Measurements from ENCODE around the gene RGS12. TPM values are rescaled to one million over a fixed set of nuclear protein-coding genes. Genes with fewer than 3 reads are reported as not detected.

The RGS12 gene
- total RNA-seq, 1 experiment from 2014 or later, result 36.6 TPM

DNA sequence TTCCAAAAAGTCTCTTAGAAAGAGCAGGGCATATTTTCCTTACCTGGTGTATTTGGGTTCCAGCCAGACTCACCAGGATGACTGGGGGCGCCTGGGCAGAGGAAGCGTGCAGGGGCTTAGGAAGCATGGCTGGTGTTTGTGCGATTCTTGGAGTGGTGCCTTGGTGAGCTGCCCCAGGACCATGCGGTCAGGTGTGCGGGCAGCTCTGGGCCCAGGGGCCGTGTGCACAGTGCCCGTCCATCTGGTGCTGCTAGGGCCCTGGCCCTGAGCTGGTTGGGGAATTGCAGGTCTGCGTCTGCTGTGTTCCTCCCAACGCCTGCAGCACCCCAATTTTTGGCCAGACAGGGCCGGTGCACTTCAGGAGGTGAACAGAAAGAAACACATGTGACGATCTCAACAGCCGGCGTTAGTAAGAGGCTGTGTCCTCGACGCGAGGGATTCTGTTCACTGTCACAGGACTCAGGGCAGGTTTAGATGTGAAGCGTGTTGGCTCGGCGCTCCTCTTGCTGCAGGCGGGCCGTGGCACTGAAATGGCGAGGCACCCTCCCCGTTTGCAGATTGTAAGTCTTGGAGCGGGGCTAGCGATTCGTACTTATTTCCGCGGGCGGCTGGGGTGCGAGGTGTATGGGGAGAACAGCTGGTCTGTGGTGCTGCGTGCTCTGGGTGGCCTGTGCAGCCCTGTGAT, 15.2 kb downstream of the RGS12 start:
- Histone ChIP-seq H4K20me1 (ENCODE audit: insufficient read depth) (0 out of 2 replicates have a peak, but pooled peaks cover 3% of the 10 kb centered on the region), H2AFZ (no peak overlapping the region), H3K27ac (no peak overlapping the region), H3K27me3 (ENCODE audit: insufficient read depth, low read depth) (no peaks in the 10 kb centered on the region), H3K4me1 (replicated peaks; ENCODE audit: insufficient read depth) (peaks cover 23% of the 10 kb centered on the region), H3K4me3 (no peak overlapping the region), H3F3A (ENCODE audit: insufficient read depth, low read depth) (peaks cover 12% of the 10 kb centered on the region; the same call in 1 of the 2 replicates), H3K36me3 (ENCODE audit: low read depth) (no peaks in the 10 kb centered on the region), H3K9me2 (ENCODE audit: insufficient read depth) (no peaks in the 10 kb centered on the region), H3K79me2 (ENCODE audit: low read depth) (peaks cover 3% of the 10 kb centered on the region; the same call in 1 of the 2 replicates), H3K9me3 (ENCODE audit: insufficient read depth, low read depth) (no peaks in the 10 kb centered on the region), H3K4me2 (no peak overlapping the region)
- CTCF ChIA-PET, result no interaction called here
- DNase-seq, result no peak
- intact Hi-C loops (cut with micrococcal nuclease; ENCODE audit: unreplicated experiment), result no loop called here
- TF ChIP-seq, protein P1, sequence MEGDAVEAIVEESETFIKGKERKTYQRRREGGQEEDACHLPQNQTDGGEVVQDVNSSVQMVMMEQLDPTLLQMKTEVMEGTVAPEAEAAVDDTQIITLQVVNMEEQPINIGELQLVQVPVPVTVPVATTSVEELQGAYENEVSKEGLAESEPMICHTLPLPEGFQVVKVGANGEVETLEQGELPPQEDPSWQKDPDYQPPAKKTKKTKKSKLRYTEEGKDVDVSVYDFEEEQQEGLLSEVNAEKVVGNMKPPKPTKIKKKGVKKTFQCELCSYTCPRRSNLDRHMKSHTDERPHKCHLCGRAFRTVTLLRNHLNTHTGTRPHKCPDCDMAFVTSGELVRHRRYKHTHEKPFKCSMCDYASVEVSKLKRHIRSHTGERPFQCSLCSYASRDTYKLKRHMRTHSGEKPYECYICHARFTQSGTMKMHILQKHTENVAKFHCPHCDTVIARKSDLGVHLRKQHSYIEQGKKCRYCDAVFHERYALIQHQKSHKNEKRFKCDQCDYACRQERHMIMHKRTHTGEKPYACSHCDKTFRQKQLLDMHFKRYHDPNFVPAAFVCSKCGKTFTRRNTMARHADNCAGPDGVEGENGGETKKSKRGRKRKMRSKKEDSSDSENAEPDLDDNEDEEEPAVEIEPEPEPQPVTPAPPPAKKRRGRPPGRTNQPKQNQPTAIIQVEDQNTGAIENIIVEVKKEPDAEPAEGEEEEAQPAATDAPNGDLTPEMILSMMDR (conservative IDR thresholded peaks at IDR 0.05), result no peak
- no peak for TF ChIP-seq EZH2 (IDR thresholded peaks at IDR 0.05; ENCODE audit: low read depth)
- BruUV-seq (replicated peaks), result no TSS peak
- POLR2A ChIA-PET (ENCODE audit: unreplicated experiment), result no interaction called here

DNA sequence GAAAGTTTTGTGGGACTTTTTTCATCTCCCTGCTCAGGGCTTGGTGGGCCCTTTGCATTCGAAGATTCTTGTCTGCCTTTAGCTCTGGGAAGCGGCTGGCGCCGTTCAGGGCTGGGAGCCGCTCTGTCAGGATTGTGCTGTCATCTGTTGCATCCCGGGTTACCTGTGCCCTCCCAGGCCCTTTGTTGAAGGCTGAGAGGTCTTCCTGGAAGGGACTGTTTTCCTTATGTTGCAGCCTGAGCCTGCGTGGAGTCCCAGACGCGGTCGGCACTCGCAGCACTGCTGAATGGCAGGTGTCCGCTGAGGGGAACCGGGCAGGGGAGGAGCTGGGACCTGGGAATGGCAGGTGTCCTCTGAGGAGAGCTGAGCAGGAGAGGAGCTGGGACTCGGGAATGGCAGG, 15.9 kb downstream of the RGS12 start:
- H3K79me2 ChIP-seq (ENCODE audit: low read depth), result peaks cover 3% of the 10 kb centered on the region; the same call in 1 of the 2 replicates
- no peak overlapping the region for H3K27ac ChIP-seq
- H2AFZ ChIP-seq, result no peak overlapping the region
- H3K27me3 ChIP-seq (ENCODE audit: insufficient read depth, low read depth), result no peaks in the 10 kb centered on the region
- no peak for DNase-seq
- ChIA-PET CTCF (no interaction called here), POLR2A (ENCODE audit: unreplicated experiment) (no interaction called here)
- peaks cover 12% of the 10 kb centered on the region; the same call in 1 of the 2 replicates for H3F3A ChIP-seq (ENCODE audit: insufficient read depth, low read depth)
- no peaks in the 10 kb centered on the region for H3K36me3 ChIP-seq (ENCODE audit: low read depth)
- H3K4me2 ChIP-seq, result no peak overlapping the region
- BruUV-seq (replicated peaks), result no TSS peak
- H3K9me2 ChIP-seq (ENCODE audit: insufficient read depth), result no peaks in the 10 kb centered on the region
- TF ChIP-seq, protein P1 (conservative IDR thresholded peaks at IDR 0.05), result no peak
- H3K4me1 ChIP-seq (replicated peaks; ENCODE audit: insufficient read depth), result peaks cover 23% of the 10 kb centered on the region
- H3K9me3 ChIP-seq (ENCODE audit: insufficient read depth, low read depth), result no peaks in the 10 kb centered on the region
- H3K4me3 ChIP-seq, result no peak overlapping the region
- 0 out of 2 replicates have a peak, but pooled peaks cover 3% of the 10 kb centered on the region for H4K20me1 ChIP-seq (ENCODE audit: insufficient read depth)
- intact Hi-C loops (cut with micrococcal nuclease; ENCODE audit: unreplicated experiment), result no loop called here

DNA sequence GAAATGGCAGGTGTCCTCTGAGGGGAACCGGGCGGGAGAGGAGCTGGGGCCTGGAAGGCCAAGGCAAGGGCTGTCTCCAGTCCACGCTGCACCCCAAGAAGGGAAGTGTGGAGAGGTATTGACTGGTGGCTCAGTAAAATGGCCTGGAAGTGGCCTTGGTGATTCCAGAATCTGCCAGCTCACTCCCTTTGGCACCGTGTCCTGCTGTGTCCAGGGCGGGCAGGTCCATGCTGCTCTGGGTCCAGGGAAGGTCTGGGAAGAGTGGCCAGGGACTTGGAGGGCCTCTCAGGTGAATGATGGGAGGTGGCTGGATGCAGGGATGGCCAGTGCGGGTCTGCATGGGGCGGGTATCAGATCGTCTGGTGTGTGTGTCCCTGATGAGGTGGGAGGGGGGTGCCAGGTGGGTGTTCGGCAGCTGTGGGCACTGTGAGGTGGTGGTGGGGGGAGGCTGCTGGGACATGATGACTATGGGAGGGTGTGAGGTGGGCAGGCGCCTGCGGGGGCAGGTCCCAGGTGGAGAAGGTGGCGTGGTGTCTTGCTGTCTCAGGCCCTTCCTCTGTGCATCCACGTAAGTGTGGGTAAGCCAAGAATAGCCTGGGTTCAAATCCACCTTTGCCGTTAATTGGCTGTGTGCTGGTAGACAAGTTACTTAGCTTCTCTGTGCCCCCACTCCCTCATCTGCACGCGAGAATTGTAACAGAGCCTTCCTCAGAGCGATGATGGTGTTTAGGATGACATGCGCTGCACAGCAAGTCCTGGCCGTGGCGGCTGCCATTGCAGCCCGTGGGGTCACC, 17.7 kb downstream of the RGS12 start:
- H3K9me3 ChIP-seq (ENCODE audit: insufficient read depth, low read depth), result no peaks in the 10 kb centered on the region
- no peak for DNase-seq
- H3K79me2 ChIP-seq (ENCODE audit: low read depth), result peaks cover 3% of the 10 kb centered on the region; the same call in 1 of the 2 replicates
- H3K4me3 ChIP-seq, result no peak overlapping the region
- no peaks in the 10 kb centered on the region for H3K36me3 ChIP-seq (ENCODE audit: low read depth)
- POLR2A ChIA-PET (ENCODE audit: unreplicated experiment), result no interaction called here
- CTCF ChIA-PET, result interaction anchor here (0.6 kb wide), 1 partner anchor 582 kb away, joined by 4 read pairs; no protein-coding TSS in a partner anchor
- no peak overlapping the region for H3K27ac ChIP-seq
- 0 out of 2 replicates have a peak, but pooled peaks cover 3% of the 10 kb centered on the region for H4K20me1 ChIP-seq (ENCODE audit: insufficient read depth)
- H3K9me2 ChIP-seq (ENCODE audit: insufficient read depth), result no peaks in the 10 kb centered on the region
- no peak overlapping the region for H2AFZ ChIP-seq
- no TSS peak for BruUV-seq (replicated peaks)
- peak overlapping the region; percentile 60 for H3K4me2 ChIP-seq
- peaks cover 12% of the 10 kb centered on the region; the same call in 1 of the 2 replicates for H3F3A ChIP-seq (ENCODE audit: insufficient read depth, low read depth)
- TF ChIP-seq, protein P1 (conservative IDR thresholded peaks at IDR 0.05), result no peak
- TF ChIP-seq EZH2 (IDR thresholded peaks at IDR 0.05; ENCODE audit: low read depth), result no peak
- intact Hi-C loops (cut with micrococcal nuclease; ENCODE audit: unreplicated experiment), result no loop called here
- H3K4me1 ChIP-seq (replicated peaks; ENCODE audit: insufficient read depth), result peaks cover 23% of the 10 kb centered on the region
- H3K27me3 ChIP-seq (ENCODE audit: insufficient read depth, low read depth), result no peaks in the 10 kb centered on the region

Data from PC-9 (cell line).